ENCODE results near the gene CITED4. TPM values are rescaled to one million over a fixed set of nuclear protein-coding genes. Genes with fewer than 3 reads are reported as not detected.
A peak's percentile ranks its signal among the peaks of the same experiment; 100 is the strongest.

CITED4 gene
- 27.8 and 30.8 TPM in 2 replicates for total RNA-seq
- long read RNA-seq, result 0 reads

DNA sequence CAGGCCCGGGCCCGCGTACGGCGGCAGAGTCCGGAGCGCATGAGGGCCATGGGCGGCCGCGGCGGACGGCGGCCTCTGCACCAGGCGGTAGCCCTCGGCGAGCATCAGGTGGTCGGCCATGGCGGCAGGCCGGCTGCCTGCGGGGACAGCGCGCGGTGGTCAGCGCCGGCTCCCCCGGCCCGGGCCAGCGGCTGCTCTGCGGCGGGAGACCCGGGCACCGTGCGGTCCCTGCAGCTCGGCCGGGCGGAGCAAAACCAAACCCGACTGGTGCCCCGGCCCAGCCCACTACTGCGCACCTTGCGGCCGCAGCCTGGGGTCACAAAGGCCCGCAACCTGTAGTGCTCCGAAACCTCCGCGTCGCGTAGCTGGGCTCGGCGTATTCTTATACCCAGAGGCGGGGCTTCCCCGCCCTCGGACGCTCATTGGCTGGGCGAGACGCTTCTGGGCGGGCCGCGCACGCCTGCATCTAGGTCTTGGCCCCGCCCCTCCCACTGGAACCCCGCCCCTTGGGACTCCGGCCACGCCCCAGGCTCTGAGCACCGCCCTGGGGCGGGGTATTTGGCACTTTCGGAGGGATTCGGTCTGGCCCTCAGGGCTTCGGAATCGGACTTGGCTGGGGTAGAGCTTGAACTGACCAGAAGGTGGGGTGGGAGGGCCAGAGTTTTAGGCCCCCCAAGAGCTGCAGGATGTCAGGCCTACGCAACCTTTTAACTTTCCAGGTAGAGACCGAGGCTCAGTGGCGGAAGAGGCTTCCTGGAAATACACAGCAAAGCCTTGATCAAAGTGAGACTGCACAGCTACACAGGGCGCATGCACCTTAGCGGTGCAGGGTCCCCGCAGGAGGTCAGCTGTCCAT lies at the start of gene CITED4:
Gene CITED4 (minus strand): TSS at position 356 of the 856 bp plus-strand sequence. CDS start 236 bp downstream, at position 120.
- TF ChIP-seq CTCF (IDR thresholded peaks at IDR 0.05; ENCODE audit: unreplicated experiment), result peak; percentile 30
- peak within 1 kb of the TSS; percentile 81 for H3K4me3 Mint-ChIP-seq (ENCODE audit: low read depth)
- H3K9me3 Mint-ChIP-seq (ENCODE audit: low read depth), result no peaks in the 10 kb centered on the region
- peak; percentile 94 for DNase-seq (ENCODE audit: low spot score, unreplicated experiment)
- peak within 1 kb of the TSS; percentile 98 for H3K27ac Mint-ChIP-seq
- peaks cover 37% of the 10 kb centered on the region for H3K4me1 Mint-ChIP-seq (ENCODE audit: low read depth)
- no peaks in the 10 kb centered on the region for H3K36me3 Mint-ChIP-seq (ENCODE audit: insufficient read depth)
- H3K27me3 Mint-ChIP-seq, result peaks cover 25% of the 10 kb centered on the region

- Mint-ChIP-seq H3K36me3 (ENCODE audit: insufficient read depth) (no peaks in the 10 kb centered on the region), H3K27me3 (no peaks in the 10 kb centered on the region), H3K27ac (no peak overlapping the region), H3K4me1 (ENCODE audit: low read depth) (no peaks in the 10 kb centered on the region), H3K9me3 (ENCODE audit: low read depth) (no peaks in the 10 kb centered on the region), H3K4me3 (ENCODE audit: low read depth) (no peak overlapping the region)
- no peak for TF ChIP-seq CTCF (IDR thresholded peaks at IDR 0.05; ENCODE audit: unreplicated experiment)
- no peak for DNase-seq (ENCODE audit: low spot score, unreplicated experiment)
Observed at GRCh38 chr1:40911105-40911504, 48.9 kb upstream of the CITED4 start.

DNA sequence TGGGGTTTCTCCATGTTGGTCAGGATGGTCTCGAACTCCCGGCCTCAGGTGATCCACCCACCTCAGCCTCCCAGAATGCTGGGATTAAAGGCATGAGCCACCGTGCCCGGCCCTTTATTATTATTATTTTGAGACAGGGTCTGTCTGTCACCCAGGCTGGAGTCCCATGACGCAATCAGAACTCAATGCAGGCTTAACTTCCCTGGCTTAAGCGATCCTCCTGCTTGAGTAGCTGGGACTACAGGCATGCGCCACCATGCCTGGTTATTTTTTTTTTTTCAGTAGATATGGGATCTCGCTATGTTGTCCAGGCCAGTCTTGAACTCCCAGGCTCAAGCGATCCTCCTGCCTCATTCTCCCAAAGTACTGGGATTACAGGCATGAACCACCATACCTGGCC lies 47.1 kb upstream of the CITED4 start:
- no peaks in the 10 kb centered on the region for H3K27me3 Mint-ChIP-seq
- no peak overlapping the region for H3K27ac Mint-ChIP-seq
- H3K9me3 Mint-ChIP-seq (ENCODE audit: low read depth), result no peaks in the 10 kb centered on the region
- no peaks in the 10 kb centered on the region for H3K4me1 Mint-ChIP-seq (ENCODE audit: low read depth)
- no peak for DNase-seq (ENCODE audit: low spot score, unreplicated experiment)
- H3K4me3 Mint-ChIP-seq (ENCODE audit: low read depth), result no peak overlapping the region
- no peak for TF ChIP-seq CTCF (IDR thresholded peaks at IDR 0.05; ENCODE audit: unreplicated experiment)
- no peaks in the 10 kb centered on the region for H3K36me3 Mint-ChIP-seq (ENCODE audit: insufficient read depth)

- H3K27ac Mint-ChIP-seq, result no peak overlapping the region
- H3K27me3 Mint-ChIP-seq, result no peaks in the 10 kb centered on the region
- TF ChIP-seq CTCF (IDR thresholded peaks at IDR 0.05; ENCODE audit: unreplicated experiment), result no peak
- no peak overlapping the region for H3K4me3 Mint-ChIP-seq (ENCODE audit: low read depth)
- no peaks in the 10 kb centered on the region for H3K4me1 Mint-ChIP-seq (ENCODE audit: low read depth)
- H3K36me3 Mint-ChIP-seq (ENCODE audit: insufficient read depth), result no peaks in the 10 kb centered on the region
- no peaks in the 10 kb centered on the region for H3K9me3 Mint-ChIP-seq (ENCODE audit: low read depth)
- no peak for DNase-seq (ENCODE audit: low spot score, unreplicated experiment)
Observed at GRCh38 chr1:40908350-40908749, 46.2 kb upstream of the CITED4 start.

GRCh38 chr1:40907899-40908298 lies 45.7 kb upstream of the CITED4 start:
- no peak for DNase-seq (ENCODE audit: low spot score, unreplicated experiment)
- Mint-ChIP-seq H3K4me3 (ENCODE audit: low read depth) (no peak overlapping the region), H3K36me3 (ENCODE audit: insufficient read depth) (no peaks in the 10 kb centered on the region), H3K27me3 (no peaks in the 10 kb centered on the region), H3K9me3 (ENCODE audit: low read depth) (no peaks in the 10 kb centered on the region), H3K27ac (no peak overlapping the region), H3K4me1 (ENCODE audit: low read depth) (peaks cover 2% of the 10 kb centered on the region)
- no peak for TF ChIP-seq CTCF (IDR thresholded peaks at IDR 0.05; ENCODE audit: unreplicated experiment)

Data from progenitor cell of endocrine pancreas (in vitro differentiated cells).